GM12872 (cell line): ENCODE data around the gene PSMB3.

Source experiments
- CTCF ChIP-seq: IDR thresholded peaks from 3 replicates; pipeline ENCODE4 v1.5.1; 2011; ENCODE audit warnings: low read depth, mild to moderate bottlenecking, low read length, moderate library complexity; ENCODE audit not compliant: insufficient read depth

PSMB3 gene

DNA sequence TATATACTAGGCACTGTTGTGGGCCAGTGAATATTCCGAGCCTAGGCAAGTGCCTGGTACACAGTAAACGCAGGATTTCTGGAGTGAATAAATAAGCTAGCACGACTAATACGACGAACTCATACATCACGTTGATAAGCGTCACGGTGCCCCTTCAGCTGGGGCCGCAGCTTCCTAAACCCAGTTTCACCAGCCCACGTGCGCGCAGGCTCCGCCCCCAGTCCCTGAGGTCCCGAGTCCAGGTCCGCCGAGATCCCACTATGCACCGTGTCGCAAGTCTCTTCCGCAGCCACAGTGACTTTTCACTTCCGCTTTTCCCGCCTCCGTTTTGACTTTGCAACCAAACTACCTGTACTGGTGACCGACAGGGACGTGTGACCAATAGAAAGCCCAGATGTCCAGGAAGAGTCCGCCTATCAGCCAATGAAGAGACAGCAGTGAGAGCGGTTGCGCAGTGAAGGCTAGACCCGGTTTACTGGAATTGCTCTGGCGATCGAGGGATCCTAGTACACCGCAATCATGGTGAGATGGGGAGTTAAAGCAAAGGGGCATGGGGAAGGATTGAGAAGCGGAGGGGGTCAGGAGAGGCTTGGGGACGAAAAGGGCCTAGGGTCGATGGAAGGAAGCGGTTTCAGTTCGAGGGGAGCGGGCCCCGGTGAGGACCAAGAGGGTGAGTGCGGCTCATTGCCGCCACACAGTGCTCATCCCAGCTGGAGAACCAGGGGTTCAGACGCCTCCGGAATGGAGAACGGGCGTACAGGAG is at the start of gene PSMB3:
Gene PSMB3, plus strand, starts transcription at position 434 of the 763 bp plus-strand sequence. Its CDS starts 86 bp downstream, at position 520.
- TF ChIP-seq CTCF = no peak

DNA sequence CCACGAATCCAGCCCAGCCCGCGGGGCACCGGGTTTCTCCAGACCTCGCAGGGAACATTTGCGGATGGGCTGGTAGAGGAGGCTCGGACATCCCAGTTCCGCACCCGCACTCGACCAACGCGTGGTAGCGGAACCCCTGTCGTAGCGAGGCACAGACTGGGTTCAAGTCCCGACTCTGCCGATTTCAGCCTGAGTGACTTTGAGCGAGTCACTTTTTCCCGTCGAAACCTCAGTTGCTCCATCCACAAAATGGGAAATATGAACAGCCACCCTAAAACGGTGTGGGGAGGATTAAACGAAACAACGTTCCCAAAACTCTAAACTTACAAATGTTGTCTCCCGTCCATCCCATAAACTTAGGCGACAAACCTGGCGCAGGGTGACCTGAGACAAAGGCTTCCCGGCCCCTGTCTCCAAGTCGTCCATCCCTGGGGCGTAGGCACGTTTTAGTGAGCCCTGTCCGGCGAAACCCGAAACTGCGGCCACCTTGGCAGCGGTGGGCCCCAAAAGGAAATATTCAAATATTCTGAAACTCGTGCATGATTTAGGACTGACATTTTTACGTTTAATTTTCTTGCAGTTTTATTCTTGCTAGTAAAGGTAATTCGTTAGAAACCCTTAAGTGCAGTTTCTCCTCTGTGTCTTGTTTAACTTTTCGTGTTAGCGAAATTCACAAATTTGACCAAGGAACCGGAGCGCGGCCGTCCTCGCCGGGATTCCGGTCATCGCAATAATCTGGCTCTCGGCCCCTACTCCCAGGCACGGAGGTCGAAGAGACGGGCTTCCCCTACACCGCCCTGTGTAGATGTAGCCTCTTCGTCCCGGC is 49.4 kb upstream of the PSMB3 start:
- TF ChIP-seq CTCF = no peak

GRCh38 chr17:38703742-38704605 is 48.6 kb upstream of the PSMB3 start:
- TF ChIP-seq CTCF = no peak

GRCh38 chr17:38704606-38705522 is 47.7 kb upstream of the PSMB3 start, which contains the start of gene MLLT6:
Gene MLLT6, plus strand, starts transcription at chr17:38705273. Its CDS starts 360 bp downstream, at chr17:38705633.
- TF ChIP-seq CTCF = no peak

GRCh38 chr17:38705523-38705802 is 47.1 kb upstream of the PSMB3 start:
- TF ChIP-seq CTCF = no peak

- TF ChIP-seq CTCF = no peak
Observed at GRCh38 chr17:38705803-38706504, 46.6 kb upstream of the PSMB3 start.
